Measurements from ENCODE around the gene ENAM.

Gene ENAM

GRCh38 chr4:70623323-70623722, 5.2 kb upstream of the ENAM start:
- no peak for TF ChIP-seq RAD21 (IDR thresholded peaks at IDR 0.05; ENCODE audit: low read depth)
- no peak for TF ChIP-seq EGR1 (IDR thresholded peaks at IDR 0.05)
- TF ChIP-seq USF1 (IDR thresholded peaks at IDR 0.05): no peak
- TF ChIP-seq FOXM1 (IDR thresholded peaks at IDR 0.05; ENCODE audit: borderline replicate concordance, low read depth): no peak
- no peak for TF ChIP-seq TEAD4 (IDR thresholded peaks at IDR 0.05)
- no peak for TF ChIP-seq EP300 (IDR thresholded peaks at IDR 0.05; ENCODE audit: borderline replicate concordance)
- TF ChIP-seq TCF12 (IDR thresholded peaks at IDR 0.05; ENCODE audit: low read depth): no peak
- no peak for TF ChIP-seq CEBPB (IDR thresholded peaks at IDR 0.05)
- TF ChIP-seq TAF1 (IDR thresholded peaks at IDR 0.05; ENCODE audit: low read depth): no peak
- no peak for TF ChIP-seq CREB1 (IDR thresholded peaks at IDR 0.05; ENCODE audit: low read depth)
- TF ChIP-seq ZBTB7A (IDR thresholded peaks at IDR 0.05; ENCODE audit: low read depth): no peak
- TF ChIP-seq MAX (IDR thresholded peaks at IDR 0.05): no peak
- no peak for TF ChIP-seq REST (IDR thresholded peaks at IDR 0.05; ENCODE audit: low read depth)

GRCh38 chr4:70624226-70624793, 4.2 kb upstream of the ENAM start:
- TF ChIP-seq EGR1 (IDR thresholded peaks at IDR 0.05): no peak
- no peak for TF ChIP-seq USF1 (IDR thresholded peaks at IDR 0.05)
- no peak for TF ChIP-seq RAD21 (IDR thresholded peaks at IDR 0.05; ENCODE audit: low read depth)
- no peak for TF ChIP-seq EP300 (IDR thresholded peaks at IDR 0.05; ENCODE audit: borderline replicate concordance)
- TF ChIP-seq CEBPB (IDR thresholded peaks at IDR 0.05): no peak
- TF ChIP-seq REST (IDR thresholded peaks at IDR 0.05; ENCODE audit: low read depth): no peak
- TF ChIP-seq YY1 (IDR thresholded peaks at IDR 0.05; ENCODE audit: low read depth): no peak
- TF ChIP-seq MAX (IDR thresholded peaks at IDR 0.05): no peak
- TF ChIP-seq TCF12 (IDR thresholded peaks at IDR 0.05; ENCODE audit: low read depth): no peak

- TF ChIP-seq YY1 (IDR thresholded peaks at IDR 0.05; ENCODE audit: low read depth) (no peak), CEBPB (IDR thresholded peaks at IDR 0.05) (no peak), USF1 (IDR thresholded peaks at IDR 0.05) (no peak), TCF12 (IDR thresholded peaks at IDR 0.05; ENCODE audit: low read depth) (no peak), REST (IDR thresholded peaks at IDR 0.05; ENCODE audit: low read depth) (no peak), CREB1 (IDR thresholded peaks at IDR 0.05; ENCODE audit: low read depth) (no peak), MAX (IDR thresholded peaks at IDR 0.05) (no peak), ZBTB7A (IDR thresholded peaks at IDR 0.05; ENCODE audit: low read depth) (no peak), FOXM1 (IDR thresholded peaks at IDR 0.05; ENCODE audit: borderline replicate concordance, low read depth) (no peak), TAF1 (IDR thresholded peaks at IDR 0.05; ENCODE audit: low read depth) (no peak), EGR1 (IDR thresholded peaks at IDR 0.05) (no peak), NFIC (IDR thresholded peaks at IDR 0.05) (no peak), TEAD4 (IDR thresholded peaks at IDR 0.05) (no peak), RAD21 (IDR thresholded peaks at IDR 0.05; ENCODE audit: low read depth) (no peak), EP300 (IDR thresholded peaks at IDR 0.05; ENCODE audit: borderline replicate concordance) (no peak)
These were observed 924 bp upstream of the ENAM start for GRCh38 chr4:70627620-70628019.
